NCI-H2107 treated with DMSO at 0.1 percent for 48 hours (cell line): ENCODE results near the gene CCDC177.
"Not testable (repeated sequence)": the region's sequence is repeated elsewhere in the genome, so short reads cannot be mapped to it uniquely, and the experiment has no call there.

ENCODE experiments used
- DNase-seq: peaks from one replicate; lab custom pipeline; 2025; ENCODE audit not compliant: unreplicated experiment; lab: John Stamatoyannopoulos, UW

CCDC177 gene

GRCh38 chr14:69600304-69600891 is 25.7 kb upstream of the CCDC177 start:
- no peak for DNase-seq

- not testable (repeated sequence) for DNase-seq
Measured at GRCh38 chr14:69599431-69599830, 24.8 kb upstream of the CCDC177 start.

- DNase-seq: no peak
Measured at GRCh38 chr14:69595336-69595735, 20.7 kb upstream of the CCDC177 start.

- no peak for DNase-seq
Measured at GRCh38 chr14:69594846-69595245, 20.2 kb upstream of the CCDC177 start.

- DNase-seq: peak; percentile 68
Measured at GRCh38 chr14:69593018-69593677, 18.5 kb upstream of the CCDC177 start.

- no peak for DNase-seq
Measured at GRCh38 chr14:69591317-69591716, 16.6 kb upstream of the CCDC177 start.

GRCh38 chr14:69587389-69587788 is 12.7 kb upstream of the CCDC177 start:
- DNase-seq: no peak

- no peak for DNase-seq
Measured at GRCh38 chr14:69586404-69586803, 11.7 kb upstream of the CCDC177 start.

GRCh38 chr14:69584389-69584788 is 9.7 kb upstream of the CCDC177 start:
- no peak for DNase-seq

GRCh38 chr14:69582829-69583228 is 8.2 kb upstream of the CCDC177 start:
- DNase-seq: no peak

- no peak for DNase-seq
Measured at GRCh38 chr14:69582212-69582611, 7.5 kb upstream of the CCDC177 start.

- no peak for DNase-seq
Measured at GRCh38 chr14:69581316-69581935, 6.8 kb upstream of the CCDC177 start.

GRCh38 chr14:69580009-69580577 is 5.4 kb upstream of the CCDC177 start:
- DNase-seq: no peak

GRCh38 chr14:69579476-69579875 is 4.8 kb upstream of the CCDC177 start:
- no peak for DNase-seq

- no peak for DNase-seq
Measured at GRCh38 chr14:69574954-69575295, 254 bp upstream of the CCDC177 start.

GRCh38 chr14:69573831-69574262 is 824 bp downstream of the CCDC177 start:
- peak; percentile 99 for DNase-seq

GRCh38 chr14:69573205-69573830 is 1.4 kb downstream of the CCDC177 start:
- DNase-seq: no peak

- DNase-seq: no peak
Measured at GRCh38 chr14:69572841-69573135, 1.9 kb downstream of the CCDC177 start.

- DNase-seq: no peak
Measured at GRCh38 chr14:69572030-69572840, 2.4 kb downstream of the CCDC177 start.

- no peak for DNase-seq
Measured at GRCh38 chr14:69571449-69572029, 3.1 kb downstream of the CCDC177 start.

- no peak for DNase-seq
Measured at GRCh38 chr14:69570836-69571330, 3.8 kb downstream of the CCDC177 start.
